ENCODE measurements around the gene CRB1. TPM values are rescaled to one million over a fixed set of nuclear protein-coding genes. Genes with fewer than 3 reads are reported as not detected.

CRB1 gene
- total RNA-seq, 1 experiment from 2014 or later: not detected

DNA sequence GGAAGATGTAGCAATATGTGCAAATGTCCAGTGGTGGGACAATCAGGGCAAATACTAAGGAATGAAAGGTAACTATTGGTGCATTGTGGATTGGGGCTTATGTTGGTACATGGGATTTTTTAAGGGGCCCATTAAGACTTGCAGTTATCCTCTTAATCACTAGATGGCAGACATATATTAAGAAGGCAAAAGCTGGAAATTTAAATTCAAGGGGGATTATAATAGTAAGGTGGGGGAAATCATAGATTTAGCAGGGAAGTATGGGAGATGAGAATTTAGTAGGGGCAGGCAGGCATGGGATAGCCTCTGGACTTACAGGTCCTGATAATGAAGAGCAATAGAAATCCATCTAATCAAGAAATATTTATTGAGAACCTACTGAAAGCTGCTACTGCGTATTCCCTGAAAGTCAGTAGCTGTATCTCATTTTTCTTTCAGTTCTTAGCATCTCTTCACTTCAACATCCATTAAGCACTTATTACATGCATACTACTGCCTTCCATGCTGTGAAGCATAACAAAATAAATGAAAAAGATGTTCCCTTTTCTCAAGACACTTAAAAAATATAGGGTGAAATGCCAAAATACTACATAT, 251.8 kb downstream of the CRB1 start:
- in situ Hi-C loops (cut with HindIII; ENCODE audit: low pct_unique_long_range_greater_than_20kb, low sequenced_read_pairs): no loop called here
- ChIA-PET CTCF (interaction anchor here (0.6 to 0.7 kb wide), 2 partner anchors 404 to 549 kb away, joined by 3 to 4 read pairs; no protein-coding TSS in a partner anchor), POLR2A (no interaction called here)
- H3K27me3 ChIP-seq (ENCODE audit: control insufficient read depth, insufficient read depth, low read length): no peaks in the 10 kb centered on the region
- intact Hi-C loops (cut with micrococcal nuclease; ENCODE audit: unreplicated experiment): loop anchor here (5.0 to 10.0 kb wide), 4 partner anchors 347 to 1165 kb away; no protein-coding TSS in a partner anchor
- H3K9me3 ChIP-seq (ENCODE audit: control insufficient read depth, insufficient read depth, low read depth, low read length): no peaks in the 10 kb centered on the region
- no peak for ATAC-seq
- no peaks in the 10 kb centered on the region for H3K36me3 ChIP-seq (ENCODE audit: control insufficient read depth, insufficient read depth, low read length)
- TF ChIP-seq POLR2AphosphoS5 (IDR thresholded peaks at IDR 0.05; ENCODE audit: low read depth, low read length): no peak
- TF ChIP-seq, protein P1, sequence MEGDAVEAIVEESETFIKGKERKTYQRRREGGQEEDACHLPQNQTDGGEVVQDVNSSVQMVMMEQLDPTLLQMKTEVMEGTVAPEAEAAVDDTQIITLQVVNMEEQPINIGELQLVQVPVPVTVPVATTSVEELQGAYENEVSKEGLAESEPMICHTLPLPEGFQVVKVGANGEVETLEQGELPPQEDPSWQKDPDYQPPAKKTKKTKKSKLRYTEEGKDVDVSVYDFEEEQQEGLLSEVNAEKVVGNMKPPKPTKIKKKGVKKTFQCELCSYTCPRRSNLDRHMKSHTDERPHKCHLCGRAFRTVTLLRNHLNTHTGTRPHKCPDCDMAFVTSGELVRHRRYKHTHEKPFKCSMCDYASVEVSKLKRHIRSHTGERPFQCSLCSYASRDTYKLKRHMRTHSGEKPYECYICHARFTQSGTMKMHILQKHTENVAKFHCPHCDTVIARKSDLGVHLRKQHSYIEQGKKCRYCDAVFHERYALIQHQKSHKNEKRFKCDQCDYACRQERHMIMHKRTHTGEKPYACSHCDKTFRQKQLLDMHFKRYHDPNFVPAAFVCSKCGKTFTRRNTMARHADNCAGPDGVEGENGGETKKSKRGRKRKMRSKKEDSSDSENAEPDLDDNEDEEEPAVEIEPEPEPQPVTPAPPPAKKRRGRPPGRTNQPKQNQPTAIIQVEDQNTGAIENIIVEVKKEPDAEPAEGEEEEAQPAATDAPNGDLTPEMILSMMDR (IDR thresholded peaks at IDR 0.05): peak; percentile 69; the same call in 1 of the 2 replicates
- H3K27ac ChIP-seq (ENCODE audit: low read length): no peak overlapping the region
- no TSS peak for BruUV-seq (replicated peaks)
- H3K4me3 ChIP-seq (ENCODE audit: low read depth in 2 of 2, low read length in 2 of 2): no peak overlapping the region
- DNase-seq (ENCODE audit: low read depth, low spot score): no peak
- H3K4me1 ChIP-seq (ENCODE audit: control insufficient read depth, insufficient read depth, low read length): no peaks in the 10 kb centered on the region

DNA sequence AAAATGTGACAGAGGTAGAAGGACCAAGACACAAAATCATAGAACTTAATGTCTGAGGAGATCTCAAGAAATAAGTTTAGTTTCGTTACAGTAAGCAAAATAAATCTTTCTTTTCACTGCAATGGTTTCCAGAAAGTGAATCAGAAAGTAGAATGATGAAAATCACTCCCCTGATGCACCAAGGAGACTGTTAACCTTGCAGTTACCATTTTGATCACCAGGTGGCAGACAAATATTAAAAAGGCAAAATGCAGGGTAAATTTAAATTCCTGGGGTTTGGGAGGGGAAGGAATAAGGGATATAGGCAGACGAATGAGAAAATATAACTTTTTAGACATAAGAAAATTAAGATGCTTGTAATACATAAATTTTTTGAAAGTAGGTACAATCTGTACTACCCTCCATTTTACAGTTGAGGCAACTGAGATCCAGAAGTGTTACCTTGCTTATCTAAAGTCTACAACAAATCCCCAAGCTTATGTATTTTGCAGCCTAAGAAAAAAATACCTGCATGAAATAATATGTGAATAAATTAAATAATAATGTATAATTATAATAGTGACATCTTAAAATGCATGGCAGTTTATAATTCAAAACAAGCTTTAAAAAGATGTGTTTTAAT, 253.2 kb downstream of the CRB1 start:
- in situ Hi-C loops (cut with HindIII; ENCODE audit: low pct_unique_long_range_greater_than_20kb, low sequenced_read_pairs): no loop called here

More for the DNA sequence above, 253.2 kb downstream of the CRB1 start:
- H3K9me3 ChIP-seq (ENCODE audit: control insufficient read depth, insufficient read depth, low read depth, low read length): no peaks in the 10 kb centered on the region
- no peak for TF ChIP-seq REST (IDR thresholded peaks at IDR 0.05; ENCODE audit: insufficient read depth in 1 of 2, low read depth in 2 of 2, low read length in 1 of 2)
- TF ChIP-seq, protein P1 (IDR thresholded peaks at IDR 0.05): peak; percentile 70; the same call in 1 of the 2 replicates
- H3K4me3 ChIP-seq (ENCODE audit: low read depth in 2 of 2, low read length in 2 of 2): no peak overlapping the region
- H3K27ac ChIP-seq (ENCODE audit: low read length): no peak overlapping the region
- ChIA-PET POLR2A (no interaction called here), CTCF (interaction anchor here (0.6 kb wide), 1 partner anchor 571 kb away, joined by 3 read pairs; no protein-coding TSS in a partner anchor)
- H3K27me3 ChIP-seq (ENCODE audit: control insufficient read depth, insufficient read depth, low read length): no peaks in the 10 kb centered on the region
- H3K4me1 ChIP-seq (ENCODE audit: control insufficient read depth, insufficient read depth, low read length): no peaks in the 10 kb centered on the region
- BruUV-seq (replicated peaks): no TSS peak
- no peak for DNase-seq (ENCODE audit: low read depth, low spot score)
- intact Hi-C loops (cut with micrococcal nuclease; ENCODE audit: unreplicated experiment): loop anchor here (5.0 to 10.0 kb wide), 4 partner anchors 346 to 1164 kb away; no protein-coding TSS in a partner anchor
- ATAC-seq: no peak; the same call in 1 of the 2 replicates
- H3K36me3 ChIP-seq (ENCODE audit: control insufficient read depth, insufficient read depth, low read length): no peaks in the 10 kb centered on the region

Measured in Panc1 (cell line).